ENCODE results near the gene RRAGC. TPM values are rescaled to one million over a fixed set of nuclear protein-coding genes. Genes with fewer than 3 reads are reported as not detected.
"Not testable (repeated sequence)": the region's sequence is repeated elsewhere in the genome, so short reads cannot be mapped to it uniquely, and the experiment has no call there.

Gene RRAGC
- total RNA-seq, 8 experiments from 2014 or later, result 13.3 to 30.3 (median 21.3) TPM

DNA sequence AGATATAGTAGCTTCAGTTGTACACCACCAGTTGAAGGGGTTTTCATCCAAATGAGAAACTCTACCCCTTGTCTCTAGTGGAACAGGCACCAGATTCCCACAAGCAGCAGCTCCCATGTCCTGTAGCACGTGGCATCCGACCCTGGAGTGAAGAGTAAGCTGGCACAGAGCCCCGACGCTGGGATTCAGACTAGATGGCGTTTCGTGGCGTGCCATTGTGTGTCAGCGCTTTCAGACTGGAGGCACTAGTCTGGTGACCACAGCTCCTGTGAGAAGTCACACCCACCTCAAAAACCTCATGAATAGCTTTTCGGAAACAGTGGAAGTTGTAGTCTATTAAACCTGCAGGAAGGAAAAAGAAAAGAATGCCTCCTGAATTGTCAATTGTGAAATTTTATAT lies 20.2 kb downstream of the RRAGC start:
- ATAC-seq (replicated peaks in 6 of 8), result no peak
- H3K27ac ChIP-seq, result no peak overlapping the region
- no peak overlapping the region for H3K4me3 ChIP-seq
- in situ Hi-C loops (cut with MboI; ENCODE audit: low pct_unique_long_range_greater_than_20kb in 2 of 9, low sequenced_read_pairs in 9 of 9, unreplicated experiment in 9 of 9), result loop anchor here in 4 of 9 experiments (10.0 to 25.0 kb wide), 2 partner anchors 802 to 815 kb away; partner anchors contain the start of gene POU3F1 (in 2 of the 4)
- H3K4me1 ChIP-seq (replicated peaks in 1 of 2), result no peaks in the 10 kb centered on the region
- 93 to 100% (median 97%) methylated on average over 2 to 9 of the region's 9 CpGs; no CpG with 5 or more reads in 4 of the 10 experiments for WGBS, 10 experiments

DNA sequence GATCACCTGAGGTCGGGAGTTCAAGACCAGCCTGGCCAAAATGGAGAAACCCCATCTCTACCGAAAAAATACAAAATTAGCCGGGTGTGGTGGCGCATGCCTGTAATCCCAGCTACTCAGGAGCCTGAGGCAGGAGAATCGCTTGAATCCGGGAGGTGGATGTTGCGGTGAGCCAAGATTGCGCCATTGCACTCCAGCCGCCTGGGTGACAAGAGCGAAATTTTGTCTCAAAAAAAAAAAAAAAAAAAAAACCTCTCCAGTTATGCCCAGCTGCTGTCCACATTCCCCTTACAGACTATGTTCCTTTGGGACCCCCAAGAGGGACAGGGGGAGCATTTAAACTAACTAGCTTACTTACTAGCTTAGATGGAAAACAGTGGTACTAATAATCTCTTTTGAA lies 23.3 kb downstream of the RRAGC start:
- ATAC-seq (replicated peaks in 6 of 8); H3K27ac ChIP-seq; H3K4me1 ChIP-seq (replicated peaks in 1 of 2); H3K4me3 ChIP-seq: not testable (repeated sequence)
- WGBS, 10 experiments, result 74 to 91% (median 89%) methylated on average over 3 to 9 of the region's 10 CpGs; no CpG with 5 or more reads in 3 of the 10 experiments
- in situ Hi-C loops (cut with MboI; ENCODE audit: low pct_unique_long_range_greater_than_20kb in 2 of 9, low sequenced_read_pairs in 9 of 9, unreplicated experiment in 9 of 9), result loop anchor here in 4 of 9 experiments (10.0 to 25.0 kb wide), 2 partner anchors 799 to 812 kb away; partner anchors contain the start of gene POU3F1 (in 2 of the 4)

DNA sequence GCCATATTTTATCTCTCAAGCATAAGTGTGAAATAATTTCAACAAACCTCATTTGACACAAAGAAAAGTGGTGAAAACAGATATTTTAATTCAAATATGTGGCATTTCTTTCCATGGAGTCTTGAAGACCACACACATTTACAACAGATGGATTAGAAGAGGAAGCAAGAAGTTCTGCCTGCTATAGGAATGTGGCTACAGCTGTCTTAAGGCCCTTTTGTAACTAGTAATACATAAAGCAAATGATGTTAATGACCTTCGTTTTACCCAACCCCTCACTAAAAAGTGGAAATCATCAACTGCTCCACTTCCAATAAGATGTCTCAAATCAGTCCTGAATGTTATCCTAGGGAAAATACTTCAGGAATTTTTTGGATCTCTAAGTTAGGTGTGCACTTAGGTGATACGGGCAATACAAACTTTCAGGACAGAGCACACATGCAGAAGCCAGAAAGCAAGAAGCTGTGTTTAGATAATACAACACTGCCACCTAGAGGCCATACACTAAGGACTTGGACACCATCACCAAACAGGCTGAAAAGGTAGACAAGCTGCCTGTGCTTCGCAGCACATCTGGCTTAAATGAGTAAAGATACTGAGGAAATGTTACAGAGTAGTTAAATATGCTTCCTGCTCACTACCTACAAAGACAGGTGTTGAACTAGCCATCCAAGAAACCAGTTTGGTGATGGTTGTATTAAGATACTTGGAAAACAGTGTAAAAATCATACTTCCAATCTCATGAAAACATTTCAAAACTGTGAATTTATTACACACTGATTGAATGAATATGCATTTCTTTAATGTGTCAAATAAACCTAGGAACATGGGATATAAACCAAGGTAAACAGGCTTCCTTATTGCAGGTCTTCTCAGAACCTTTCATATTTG lies 24.4 kb downstream of the RRAGC start:
- no peak overlapping the region for H3K27ac ChIP-seq
- ATAC-seq (replicated peaks in 6 of 8), result peak; percentile 67 to 97 (median 95)
- in situ Hi-C loops (cut with MboI; ENCODE audit: low pct_unique_long_range_greater_than_20kb in 2 of 9, low sequenced_read_pairs in 9 of 9, unreplicated experiment in 9 of 9), result loop anchor here in 4 of 9 experiments (10.0 to 25.0 kb wide), 2 partner anchors 798 to 810 kb away; partner anchors contain the start of gene POU3F1 (in 2 of the 4)
- no peak overlapping the region for H3K4me3 ChIP-seq
- WGBS, 10 experiments, result 0 to 50% (median 25%) methylated on average over 1 to 3 of the region's 3 CpGs; no CpG with 5 or more reads in 1 of the 10 experiments
- peaks cover 5 to 8% of the 10 kb centered on the region in 2 donors for H3K4me1 ChIP-seq (replicated peaks in 1 of 2)

GRCh38 chr1:38834221-38834782 lies 25.3 kb downstream of the RRAGC start:
- Histone ChIP-seq H3K27ac (no peak overlapping the region), H3K4me1 (replicated peaks in 1 of 2) (peaks cover 5 to 8% of the 10 kb centered on the region in 2 donors), H3K4me3 (no peak overlapping the region)
- ATAC-seq (replicated peaks in 6 of 8), result no peak
- WGBS, 10 experiments, result 86 to 100% (median 95%) methylated on average over 2 to 3 of the region's 3 CpGs; no CpG with 5 or more reads in 3 of the 10 experiments
- in situ Hi-C loops (cut with MboI; ENCODE audit: low pct_unique_long_range_greater_than_20kb in 2 of 9, low sequenced_read_pairs in 9 of 9, unreplicated experiment in 9 of 9), result loop anchor here in 4 of 9 experiments (10.0 to 25.0 kb wide), 2 partner anchors 797 to 810 kb away; partner anchors contain the start of gene POU3F1 (in 2 of the 4)

DNA sequence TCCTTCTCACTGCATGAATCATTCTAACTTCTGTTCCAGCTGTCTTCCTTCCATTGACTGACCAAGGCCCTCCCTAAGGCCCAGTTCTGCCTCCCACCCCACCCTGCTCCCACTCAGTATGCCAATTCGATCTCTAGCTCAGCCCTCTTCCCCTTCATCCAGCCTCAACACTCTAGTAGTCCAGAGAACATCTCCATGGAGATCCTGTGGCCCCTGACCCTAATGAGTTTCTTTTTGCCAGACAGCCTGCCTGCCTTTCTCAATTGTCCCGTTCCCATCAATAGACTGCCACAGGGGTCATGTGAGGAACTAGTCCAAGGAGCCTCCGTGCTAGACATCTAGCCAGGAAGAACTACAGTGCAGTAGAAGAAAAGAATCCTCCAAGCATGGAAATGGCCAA lies 26.4 kb downstream of the RRAGC start:
- Histone ChIP-seq H3K27ac (no peak overlapping the region), H3K4me3 (no peak overlapping the region), H3K4me1 (replicated peaks in 1 of 2) (peaks cover 5 to 8% of the 10 kb centered on the region in 2 donors)
- 0 to 42% (median 21%) methylated on average over 1 to 3 of the region's 3 CpGs; no CpG with 5 or more reads in 4 of the 10 experiments for WGBS, 10 experiments
- ATAC-seq (replicated peaks in 6 of 8), result peak in 2 of 8 experiments; percentile 19 to 22
- in situ Hi-C loops (cut with MboI; ENCODE audit: low pct_unique_long_range_greater_than_20kb in 2 of 9, low sequenced_read_pairs in 9 of 9, unreplicated experiment in 9 of 9), result loop anchor here in 4 of 9 experiments (10.0 to 25.0 kb wide), 2 partner anchors 796 to 808 kb away; partner anchors contain the start of gene POU3F1 (in 2 of the 4)

GRCh38 chr1:38832370-38832734 lies 27.2 kb downstream of the RRAGC start:
- no peak for ATAC-seq (replicated peaks in 6 of 8)
- Histone ChIP-seq H3K4me3 (no peak overlapping the region), H3K27ac (no peak overlapping the region), H3K4me1 (replicated peaks in 1 of 2) (peaks cover 11% of the 10 kb centered on the region in 2 donors)
- in situ Hi-C loops (cut with MboI; ENCODE audit: low pct_unique_long_range_greater_than_20kb in 2 of 9, low sequenced_read_pairs in 9 of 9, unreplicated experiment in 9 of 9), result loop anchor here in 4 of 9 experiments (10.0 to 25.0 kb wide), 2 partner anchors 795 to 808 kb away; partner anchors contain the start of gene POU3F1 (in 2 of the 4)
- WGBS, 10 experiments, result 51 to 100% (median 88%) methylated on average over 1 to 3 of the region's 3 CpGs

DNA sequence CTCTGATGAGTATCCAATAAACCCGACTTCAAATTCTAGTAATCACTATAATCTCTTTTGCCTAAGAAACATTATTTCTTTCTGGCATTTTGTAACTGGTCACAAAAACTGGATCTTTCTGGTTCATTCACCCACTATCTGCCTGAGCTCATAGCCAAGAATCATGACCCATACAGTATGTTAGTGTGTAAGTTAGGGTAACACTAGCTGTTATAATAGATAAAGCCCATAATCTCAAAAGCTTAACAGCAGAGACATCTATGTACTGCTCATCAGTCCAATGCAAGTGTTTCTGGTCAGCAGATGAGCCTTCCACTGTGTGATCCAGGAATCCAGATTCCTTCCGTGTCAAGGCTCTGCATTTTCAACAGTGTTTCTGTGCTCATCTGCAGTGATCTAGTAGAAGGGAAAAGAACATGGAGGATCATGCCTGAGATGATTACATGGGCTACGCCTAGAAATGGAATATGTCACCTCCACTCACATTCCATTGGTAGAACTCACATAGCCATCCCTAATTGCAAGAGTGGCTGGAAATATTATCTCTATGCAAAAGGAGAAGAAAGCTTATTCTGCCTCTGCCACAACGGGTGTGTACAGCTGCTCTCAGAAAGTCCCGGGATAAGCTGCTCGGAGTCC lies 27.7 kb downstream of the RRAGC start:
- peaks cover 13 to 16% of the 10 kb centered on the region in 2 donors for H3K4me1 ChIP-seq (replicated peaks in 1 of 2)
- ATAC-seq (replicated peaks in 6 of 8), result peak in 2 of 8 experiments; percentile 50 to 73
- WGBS, 10 experiments, result 25 to 100% (median 88%) methylated on average over 2 to 6 of the region's 6 CpGs; no CpG with 5 or more reads in 2 of the 10 experiments
- in situ Hi-C loops (cut with MboI; ENCODE audit: low pct_unique_long_range_greater_than_20kb in 2 of 9, low sequenced_read_pairs in 9 of 9, unreplicated experiment in 9 of 9), result loop anchor here in 4 of 9 experiments (10.0 to 25.0 kb wide), 2 partner anchors 795 to 807 kb away; partner anchors contain the start of gene POU3F1 (in 2 of the 4)
- H3K27ac ChIP-seq, result no peak overlapping the region
- H3K4me3 ChIP-seq, result no peak overlapping the region

DNA sequence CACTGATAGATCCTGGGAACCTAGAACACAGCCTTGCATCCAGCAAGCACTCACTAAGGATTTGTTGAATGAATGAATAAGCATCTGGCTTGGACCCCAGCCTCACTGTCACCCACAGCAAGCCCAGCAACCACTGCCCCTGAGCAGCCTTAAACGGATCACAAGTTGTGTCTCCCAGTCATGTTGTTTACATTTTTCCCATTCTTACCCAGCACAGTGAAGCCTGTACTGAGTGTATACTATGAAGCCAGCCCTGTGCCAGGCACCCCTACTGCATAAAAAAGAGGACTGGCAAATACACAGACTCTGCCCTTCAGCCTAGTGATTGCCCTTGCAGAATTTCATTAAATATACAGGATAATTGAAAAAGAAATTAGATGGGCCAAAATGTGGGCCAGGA lies 30.2 kb downstream of the RRAGC start:
- ATAC-seq (replicated peaks in 6 of 8), result peak in 1 of 8 experiments; percentile 39
- no peak overlapping the region for H3K27ac ChIP-seq
- H3K4me1 ChIP-seq (replicated peaks in 1 of 2), result peaks cover 13 to 32% of the 10 kb centered on the region in 2 donors
- WGBS, 10 experiments, result 14 to 86% (median 50%) methylated on average over 1 of the region's 1 CpG; no CpG with 5 or more reads in 2 of the 10 experiments
- in situ Hi-C loops (cut with MboI; ENCODE audit: low pct_unique_long_range_greater_than_20kb in 2 of 9, low sequenced_read_pairs in 9 of 9, unreplicated experiment in 9 of 9), result loop anchor here in 3 of 9 experiments (5.0 to 25.0 kb wide), 2 partner anchors 792 to 807 kb away; partner anchors contain the start of gene POU3F1 (in 2 of the 3)
- no peak overlapping the region for H3K4me3 ChIP-seq

DNA sequence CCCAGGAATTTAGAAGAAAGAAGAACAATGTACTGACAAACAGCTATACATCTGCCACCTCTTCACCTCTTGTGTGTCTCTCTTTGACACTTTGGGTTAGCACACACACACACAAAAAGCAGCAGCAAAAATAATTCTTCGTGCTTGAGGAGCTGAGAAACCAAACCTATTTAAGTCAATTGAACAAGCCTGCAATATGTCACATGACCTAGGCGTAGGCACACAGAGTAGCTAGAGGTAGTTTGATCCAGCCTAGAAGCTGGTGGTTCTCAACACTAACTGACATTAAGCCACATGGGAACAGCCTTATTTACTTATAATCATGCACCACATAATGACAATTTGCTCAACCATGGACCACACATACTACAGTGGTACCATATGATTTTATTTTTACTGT lies 32.3 kb downstream of the RRAGC start:
- in situ Hi-C loops (cut with MboI; ENCODE audit: low pct_unique_long_range_greater_than_20kb in 2 of 9, low sequenced_read_pairs in 9 of 9, unreplicated experiment in 9 of 9), result loop anchor here in 3 of 9 experiments (5.0 to 25.0 kb wide), 2 partner anchors 790 to 805 kb away; partner anchors contain the start of gene POU3F1 (in 2 of the 3)
- ATAC-seq (replicated peaks in 6 of 8), result peak in 5 of 8 experiments; percentile 16 to 57 (median 33)
- H3K4me1 ChIP-seq (replicated peaks in 1 of 2), result peaks cover 12 to 40% of the 10 kb centered on the region in 2 donors
- H3K4me3 ChIP-seq, result no peak overlapping the region
- no peak overlapping the region for H3K27ac ChIP-seq
- WGBS, 10 experiments, result 0 to 88% (median 54%) methylated on average over 1 to 2 of the region's 2 CpGs; no CpG with 5 or more reads in 1 of the 10 experiments

DNA sequence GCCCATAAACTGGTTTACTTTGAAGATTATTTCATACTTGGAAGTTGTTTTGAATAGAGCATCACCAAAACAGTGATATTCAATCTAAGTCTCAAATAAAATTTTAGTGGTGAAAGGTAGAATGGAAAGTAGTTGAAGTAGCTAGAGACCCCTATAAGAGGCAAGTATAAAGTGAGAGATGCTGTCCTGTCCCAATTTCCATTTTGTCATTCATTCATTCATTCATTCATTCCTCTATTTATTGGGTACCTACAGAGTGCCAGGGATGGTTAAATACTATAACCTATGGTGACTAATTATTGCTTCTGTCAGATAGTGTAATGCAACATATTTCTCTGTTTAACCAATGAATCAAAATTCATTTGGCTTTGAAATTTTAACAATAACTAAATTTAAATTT lies 32.7 kb downstream of the RRAGC start:
- no peak overlapping the region for H3K4me3 ChIP-seq
- ATAC-seq (replicated peaks in 6 of 8), result no peak

DNA sequence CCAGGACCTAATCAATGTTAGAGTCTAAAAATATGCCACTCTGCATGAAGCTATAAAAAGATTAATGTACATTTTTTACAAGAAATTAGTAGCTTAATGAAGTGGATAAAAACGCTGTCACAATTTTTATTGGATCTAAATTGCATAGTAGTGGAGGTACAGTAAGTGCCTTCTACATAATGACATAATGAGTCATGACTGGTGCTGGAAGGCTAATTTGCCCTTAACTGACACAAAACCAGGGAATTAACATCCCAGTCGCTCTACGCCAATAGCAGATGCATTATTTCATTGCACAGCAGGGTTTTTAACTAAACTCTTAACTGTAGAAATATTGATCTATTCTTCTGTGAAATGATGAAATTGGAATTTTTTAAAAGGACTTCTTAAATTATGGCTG lies 33.3 kb downstream of the RRAGC start:
- in situ Hi-C loops (cut with MboI; ENCODE audit: low pct_unique_long_range_greater_than_20kb in 2 of 9, low sequenced_read_pairs in 9 of 9, unreplicated experiment in 9 of 9), result loop anchor here in 3 of 9 experiments (5.0 to 25.0 kb wide), 2 partner anchors 789 to 804 kb away; partner anchors contain the start of gene POU3F1 (in 2 of the 3)
- WGBS, 10 experiments, result 0 to 70% (median 48%) methylated on average over 2 to 3 of the region's 3 CpGs; no CpG with 5 or more reads in 1 of the 10 experiments

More for the DNA sequence above, 32.7 kb downstream of the RRAGC start:
- peaks cover 17 to 44% of the 10 kb centered on the region in 2 donors for H3K4me1 ChIP-seq (replicated peaks in 1 of 2)
- in situ Hi-C loops (cut with MboI; ENCODE audit: low pct_unique_long_range_greater_than_20kb in 2 of 9, low sequenced_read_pairs in 9 of 9, unreplicated experiment in 9 of 9), result loop anchor here in 3 of 9 experiments (5.0 to 25.0 kb wide), 2 partner anchors 790 to 805 kb away; partner anchors contain the start of gene POU3F1 (in 2 of the 3)
- H3K27ac ChIP-seq, result no peak overlapping the region

GRCh38 chr1:38820860-38821259 lies 38.7 kb downstream of the RRAGC start:
- in situ Hi-C loops (cut with MboI; ENCODE audit: low pct_unique_long_range_greater_than_20kb in 2 of 9, low sequenced_read_pairs in 9 of 9, unreplicated experiment in 9 of 9), result loop anchor here in 8 of 9 experiments (25.0 kb wide), 4 partner anchors 209 to 784 kb away; partner anchors contain the start of gene POU3F1 (in 4 of the 8)

More for the DNA sequence above, 33.3 kb downstream of the RRAGC start:
- peaks cover 23 to 51% of the 10 kb centered on the region in 2 donors for H3K4me1 ChIP-seq (replicated peaks in 1 of 2)
- peak; percentile 62 to 92 (median 78) for ATAC-seq (replicated peaks in 6 of 8)
- no peak overlapping the region for H3K27ac ChIP-seq
- no peak overlapping the region for H3K4me3 ChIP-seq

More at GRCh38 chr1:38820860-38821259, 38.7 kb downstream of the RRAGC start:
- no peak for ATAC-seq (replicated peaks in 6 of 8)
- no peak overlapping the region for H3K4me3 ChIP-seq
- 40 to 100% methylated on average over 1 of the region's 1 CpG; no CpG with 5 or more reads in 8 of the 10 experiments for WGBS, 10 experiments
- peak overlapping the region in 1 of 2 donors; percentile 9 for H3K27ac ChIP-seq
- peaks cover 42 to 70% of the 10 kb centered on the region in 2 donors for H3K4me1 ChIP-seq (replicated peaks in 1 of 2)

Data from motor neuron (in vitro differentiated cells).